RWPE2 (cell line): Measurements from ENCODE around the gene TRAF7.

Experiments
- ATAC-seq: fragments of 200-7000 bp; cut with Tn5 transposase; 3 replicates; pipeline ENCODE4 v1.9.1; 2021; ENCODE audit warnings: low read depth
- DNase-seq: peaks from one replicate; pipeline ENCODE4 v3.0.0-alpha.2; 2020; ENCODE audit warnings: low spot score
- H3K27ac ChIP-seq: fragments of 450-650 bp; 2 replicates; pipeline ENCODE4 v1.5.1; 2017; ENCODE audit warnings: mild to moderate bottlenecking; ENCODE audit not compliant: poor library complexity, severe bottlenecking
- H3K27me3 ChIP-seq: fragments of 250-450 bp; sonication (Bioruptor Pico); 2 replicates; pipeline ENCODE4 v1.5.1; 2021; ENCODE audit warnings: mild to moderate bottlenecking, moderate library complexity; ENCODE audit not compliant: insufficient read depth, poor library complexity, severe bottlenecking
- H3K36me3 ChIP-seq: fragments of 250-450 bp; sonication (Bioruptor Pico); 2 replicates; pipeline ENCODE4 v1.5.1; 2020; ENCODE audit warnings: low read depth, mild to moderate bottlenecking, moderate library complexity
- H3K4me1 ChIP-seq: fragments of 250-450 bp; sonication (Bioruptor Pico); 2 replicates; pipeline ENCODE4 v1.5.1; 2021; ENCODE audit warnings: mild to moderate bottlenecking, moderate library complexity; ENCODE audit not compliant: insufficient read depth, poor library complexity, severe bottlenecking
- H3K4me3 ChIP-seq: fragments of 250-450 bp; sonication (Bioruptor Pico); 2 replicates; pipeline ENCODE4 v1.5.1; 2021; ENCODE audit warnings: mild to moderate bottlenecking, moderate library complexity; ENCODE audit not compliant: severe bottlenecking
- H3K9me3 ChIP-seq: fragments of 250-450 bp; sonication (Bioruptor Pico); 2 replicates; pipeline ENCODE4 v1.5.1; 2021; ENCODE audit warnings: mild to moderate bottlenecking, moderate library complexity; ENCODE audit not compliant: severe bottlenecking
- TF ChIP-seq, protein P1 (sequence below): fragments of 450-650 bp; IDR thresholded peaks from one replicate; pipeline ENCODE4 v1.5.1; 2017; ENCODE audit warnings: mild to moderate bottlenecking, moderate library complexity; ENCODE audit not compliant: poor library complexity, severe bottlenecking

Gene TRAF7

DNA sequence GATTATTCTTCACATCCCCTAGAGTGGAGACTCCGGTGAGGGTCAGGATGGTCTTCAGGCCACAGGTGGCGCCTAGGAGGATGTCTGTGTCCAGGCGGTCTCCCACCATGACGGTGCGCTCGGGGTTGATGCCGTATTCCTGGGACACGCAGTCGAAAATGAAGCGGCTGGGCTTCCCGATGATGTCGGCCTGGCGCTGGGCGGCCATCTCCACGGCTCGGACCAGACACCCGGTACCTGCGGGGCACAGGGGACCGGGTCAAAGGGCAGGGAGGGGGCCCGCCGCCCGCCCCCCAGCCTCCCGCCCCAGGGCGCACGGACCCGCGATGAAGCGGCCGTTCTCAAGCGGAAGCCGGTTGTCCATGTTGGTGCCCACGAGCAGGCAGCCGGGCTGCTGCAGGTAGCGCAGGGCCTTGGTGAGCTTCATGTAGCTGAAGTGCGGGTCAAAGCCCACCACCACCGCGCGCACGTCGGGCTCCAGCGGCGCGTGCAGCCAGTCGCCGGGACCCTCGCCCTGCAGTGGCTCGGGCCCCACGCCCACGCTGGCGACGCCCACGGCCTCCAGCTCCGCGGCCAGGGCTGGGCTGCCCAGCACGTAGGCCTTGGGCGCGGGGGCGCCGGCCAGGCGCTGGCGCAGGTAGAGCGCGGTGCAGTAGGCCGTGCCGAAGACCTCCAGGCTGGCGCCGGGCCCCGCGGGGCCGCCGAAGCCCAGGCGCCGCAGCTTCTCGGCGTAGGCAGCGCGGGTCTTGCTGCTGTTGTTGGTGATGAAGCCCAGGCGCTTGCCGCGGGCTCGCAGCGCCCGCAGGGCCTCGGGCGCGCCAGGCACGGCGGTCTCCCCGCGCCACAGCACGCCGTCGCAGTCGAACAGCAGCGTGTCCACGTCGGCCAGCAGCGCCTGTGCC, 58.5 kb downstream of the TRAF7 start:
- Histone ChIP-seq H3K27ac (peak overlapping the region; percentile 84), H3K9me3 (no peaks in the 10 kb centered on the region), H3K4me1 (peaks cover 8% of the 10 kb centered on the region), H3K4me3 (peak overlapping the region; percentile 76), H3K36me3 (peaks cover 20% of the 10 kb centered on the region), H3K27me3 (no peaks in the 10 kb centered on the region)
- ATAC-seq (no peak), DNase-seq (no peak)
- TF ChIP-seq, protein P1, sequence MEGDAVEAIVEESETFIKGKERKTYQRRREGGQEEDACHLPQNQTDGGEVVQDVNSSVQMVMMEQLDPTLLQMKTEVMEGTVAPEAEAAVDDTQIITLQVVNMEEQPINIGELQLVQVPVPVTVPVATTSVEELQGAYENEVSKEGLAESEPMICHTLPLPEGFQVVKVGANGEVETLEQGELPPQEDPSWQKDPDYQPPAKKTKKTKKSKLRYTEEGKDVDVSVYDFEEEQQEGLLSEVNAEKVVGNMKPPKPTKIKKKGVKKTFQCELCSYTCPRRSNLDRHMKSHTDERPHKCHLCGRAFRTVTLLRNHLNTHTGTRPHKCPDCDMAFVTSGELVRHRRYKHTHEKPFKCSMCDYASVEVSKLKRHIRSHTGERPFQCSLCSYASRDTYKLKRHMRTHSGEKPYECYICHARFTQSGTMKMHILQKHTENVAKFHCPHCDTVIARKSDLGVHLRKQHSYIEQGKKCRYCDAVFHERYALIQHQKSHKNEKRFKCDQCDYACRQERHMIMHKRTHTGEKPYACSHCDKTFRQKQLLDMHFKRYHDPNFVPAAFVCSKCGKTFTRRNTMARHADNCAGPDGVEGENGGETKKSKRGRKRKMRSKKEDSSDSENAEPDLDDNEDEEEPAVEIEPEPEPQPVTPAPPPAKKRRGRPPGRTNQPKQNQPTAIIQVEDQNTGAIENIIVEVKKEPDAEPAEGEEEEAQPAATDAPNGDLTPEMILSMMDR, result no peak

- ATAC-seq (peak; percentile 76; the same call in 2 of the 3 replicates), DNase-seq (no peak)
- TF ChIP-seq, protein P1, result no peak
- peaks cover 20% of the 10 kb centered on the region for H3K36me3 ChIP-seq
- H3K27me3 ChIP-seq, result no peaks in the 10 kb centered on the region
- H3K27ac ChIP-seq, result peak within 1 kb of the TSS; percentile 84
- no peaks in the 10 kb centered on the region for H3K9me3 ChIP-seq
- peaks cover 8% of the 10 kb centered on the region for H3K4me1 ChIP-seq
- H3K4me3 ChIP-seq, result peak within 1 kb of the TSS; percentile 76
Observed at GRCh38 chr16:2214719-2214968, 59.1 kb downstream of the TRAF7 start, which contains the start of gene PGP. Gene PGP (minus strand): TSS chr16:2214840. CDS start chr16:2214777, 63 bp downstream.

DNA sequence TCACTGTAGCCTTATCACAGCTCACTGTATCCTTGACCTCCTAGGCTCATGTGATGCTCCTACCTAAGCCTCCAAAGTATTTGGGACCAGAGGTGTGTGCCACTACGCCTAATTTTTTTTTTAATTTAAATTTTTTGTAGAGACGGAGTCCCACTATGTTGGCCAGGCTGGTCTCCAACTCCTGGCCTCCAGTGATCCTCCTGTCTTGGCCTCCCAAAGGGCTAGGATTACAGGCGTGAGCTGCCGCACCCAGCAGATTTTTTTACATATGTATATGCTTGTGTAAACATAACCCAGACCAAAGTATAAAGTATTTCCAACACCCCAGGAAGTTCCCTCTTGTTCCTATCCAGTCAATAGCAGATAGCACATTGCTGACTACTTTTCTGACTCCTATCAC, 60.7 kb downstream of the TRAF7 start:
- TF ChIP-seq, protein P1, result no peak
- Histone ChIP-seq H3K27me3 (no peaks in the 10 kb centered on the region), H3K9me3 (no peaks in the 10 kb centered on the region), H3K4me3 (no peak overlapping the region), H3K4me1 (peaks cover 8% of the 10 kb centered on the region), H3K27ac (peak overlapping the region; percentile 84), H3K36me3 (peaks cover 20% of the 10 kb centered on the region)
- ATAC-seq (no peak), DNase-seq (no peak)

DNA sequence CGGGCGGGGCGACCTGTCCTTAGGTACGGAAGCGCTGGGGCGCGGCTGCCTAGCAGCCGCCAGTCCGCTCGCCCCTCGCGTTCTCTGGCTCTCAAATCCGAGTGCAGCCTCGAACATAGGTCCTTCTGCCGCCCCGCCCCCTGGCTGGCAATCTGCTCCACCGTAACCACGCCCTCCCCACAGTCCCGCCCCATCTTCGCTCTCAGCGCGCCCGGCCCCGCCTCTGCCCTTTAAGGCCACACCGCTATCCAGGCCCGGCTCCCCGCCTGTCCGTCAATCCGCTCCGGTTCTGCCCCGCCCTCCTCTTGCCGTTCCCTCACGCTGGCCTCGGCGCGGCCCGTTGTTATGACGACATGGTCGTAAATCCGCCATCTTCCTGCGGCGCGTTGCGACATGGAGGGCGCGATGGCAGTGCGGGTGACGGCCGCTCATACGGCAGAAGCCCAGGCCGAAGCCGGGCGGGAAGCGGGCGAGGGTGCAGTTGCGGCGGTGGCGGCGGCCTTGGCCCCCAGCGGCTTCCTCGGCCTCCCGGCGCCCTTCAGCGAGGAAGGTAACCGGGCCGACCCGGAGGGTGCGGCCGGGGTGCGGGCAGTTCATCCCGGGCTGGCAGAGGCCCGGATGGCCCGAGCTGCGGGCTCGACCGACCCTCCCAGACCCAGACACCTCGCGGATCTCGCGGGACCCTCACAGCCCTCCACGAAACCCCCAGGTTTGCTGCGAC, 67.8 kb downstream of the TRAF7 start, which contains the start of gene E4F1:
Gene E4F1 (plus strand): TSS at position 371 of the 721 bp plus-strand sequence. CDS start 23 bp downstream, at position 394.
- Histone ChIP-seq H3K27ac (peak within 1 kb of the TSS; percentile 68), H3K27me3 (no peaks in the 10 kb centered on the region), H3K4me3 (peak within 1 kb of the TSS; percentile 85), H3K9me3 (no peaks in the 10 kb centered on the region), H3K36me3 (peaks cover 2% of the 10 kb centered on the region), H3K4me1 (no peaks in the 10 kb centered on the region)
- TF ChIP-seq, protein P1, result no peak
- ATAC-seq (peak; percentile 93), DNase-seq (peak; percentile 100)
